Limb (tissue), 2 donors: ENCODE measurements around the gene BCKDHB.
"Not testable (repeated sequence)": the region's sequence is repeated elsewhere in the genome, so short reads cannot be mapped to it uniquely, and the experiment has no call there.

Source experiments
- DNase-seq, 2 donors: peaks; one replicate each; pipeline ENCODE4 v3.0.0-alpha.2; 2016; ENCODE audit errors: extremely low spot score in 2 of 2

BCKDHB gene

GRCh38 chr6:80254716-80255115 lies 148.2 kb downstream of the BCKDHB start:
- DNase-seq, result no peak

GRCh38 chr6:80256691-80257090 lies 150.2 kb downstream of the BCKDHB start:
- no peak for DNase-seq

GRCh38 chr6:80259118-80259517 lies 152.6 kb downstream of the BCKDHB start:
- no peak for DNase-seq

GRCh38 chr6:80263585-80263984 lies 157.1 kb downstream of the BCKDHB start:
- DNase-seq, result peak in 1 of 2 donors; percentile 47

GRCh38 chr6:80268865-80269730 lies 162.6 kb downstream of the BCKDHB start:
- DNase-seq, result no peak

- DNase-seq, result no peak
Observed at GRCh38 chr6:80271074-80271473, 164.6 kb downstream of the BCKDHB start.

GRCh38 chr6:80272988-80273387 lies 166.5 kb downstream of the BCKDHB start:
- DNase-seq, result no peak

- no peak for DNase-seq
Observed at GRCh38 chr6:80276861-80277260, 170.4 kb downstream of the BCKDHB start.

GRCh38 chr6:80277501-80277900 lies 171.0 kb downstream of the BCKDHB start:
- no peak for DNase-seq

GRCh38 chr6:80280262-80281010 lies 174.0 kb downstream of the BCKDHB start:
- DNase-seq, result no peak

GRCh38 chr6:80282913-80283554 lies 176.6 kb downstream of the BCKDHB start:
- DNase-seq, result no peak

- DNase-seq, result no peak
Observed at GRCh38 chr6:80287112-80287511, 180.6 kb downstream of the BCKDHB start.

- no peak for DNase-seq
Observed at GRCh38 chr6:80287607-80288006, 181.1 kb downstream of the BCKDHB start.

GRCh38 chr6:80289727-80290126 lies 183.3 kb downstream of the BCKDHB start:
- DNase-seq, result no peak

GRCh38 chr6:80294531-80294930 lies 188.1 kb downstream of the BCKDHB start:
- DNase-seq, result not testable (repeated sequence)

GRCh38 chr6:80302716-80303115 lies 196.2 kb downstream of the BCKDHB start:
- no peak for DNase-seq

GRCh38 chr6:80304014-80304413 lies 197.5 kb downstream of the BCKDHB start:
- DNase-seq, result no peak

- no peak for DNase-seq
Observed at GRCh38 chr6:80314531-80314930, 208.1 kb downstream of the BCKDHB start.

GRCh38 chr6:80316686-80317231 lies 210.3 kb downstream of the BCKDHB start:
- DNase-seq, result no peak

- DNase-seq, result no peak
Observed at GRCh38 chr6:80319196-80319595, 212.7 kb downstream of the BCKDHB start.

GRCh38 chr6:80321011-80321410 lies 214.5 kb downstream of the BCKDHB start:
- no peak for DNase-seq

- no peak for DNase-seq
Observed at GRCh38 chr6:80325742-80326141, 219.3 kb downstream of the BCKDHB start.
